Endothelial cell of umbilical vein (primary cell): ENCODE results near the gene UPF3A. TPM values are rescaled to one million over a fixed set of nuclear protein-coding genes. Genes with fewer than 3 reads are reported as not detected.

ENCODE experiments used
- BruUV-seq: library from RNA; stranded (reverse); fragments of 400-500 nt; replicated peaks from 2 replicates; lab custom pipeline; 2021; lab: Mats Ljungman, UMichigan
- CTCF ChIA-PET: fragments of 300-600, 350-600 bp; sonication (Branson Sonifier 250); formaldehyde crosslinking; loops from one replicate; lab custom pipeline; 2021; ENCODE audit warnings: antibody characterized with exemption, inconsistent platforms; lab: Charles Lee
- POLR2A ChIA-PET: fragments of 300-600, 350-600 bp; sonication (Branson Sonifier 250); formaldehyde crosslinking; loops from one replicate; lab custom pipeline; 2021; ENCODE audit warnings: antibody characterized with exemption, inconsistent platforms; lab: Charles Lee
- DNase-seq: peaks from one replicate; pipeline ENCODE4 v3.0.0-alpha.2; 2011; ENCODE audit warnings: low read depth, low spot score
- FAIRE-seq: peaks from 2 replicates; lab custom pipeline; 2011; peaks lifted over from hg19 to GRCh38; lab: Jason Lieb, UNC
- H2AFZ ChIP-seq: 2 replicates; pipeline ENCODE4 v1.6.0; 2012; ENCODE audit warnings: low read depth, low read length, control low read depth, inconsistent platforms
- H3K27ac ChIP-seq: 2 replicates; pipeline ENCODE4 v1.5.1; 2011; ENCODE audit warnings: low read depth, mild to moderate bottlenecking, control low read depth, low read length, moderate library complexity; ENCODE audit not compliant: insufficient read depth
- H3K27me3 ChIP-seq, 2 experiments: 2 replicates each; pipeline versions ENCODE4 v1.6.0 to v1.6.1; 2011; ENCODE audit warnings: low read length in 2 of 2, mixed read lengths in 1 of 2; ENCODE audit not compliant: control insufficient read depth in 2 of 2, insufficient read depth in 2 of 2
- H3K36me3 ChIP-seq, 2 experiments: 2 replicates in 1 of 2; 3 replicates in 1 of 2; pipeline ENCODE4 v1.5.1; 2011; ENCODE audit warnings: low read length in 2 of 2, mild to moderate bottlenecking in 1 of 2, moderate library complexity in 1 of 2; ENCODE audit not compliant: control insufficient read depth in 2 of 2, insufficient read depth in 2 of 2; ENCODE audit errors: extremely low read depth in 1 of 2
- H3K4me1 ChIP-seq: 3 replicates; pipeline ENCODE4 v1.5.1; 2011; ENCODE audit warnings: mild to moderate bottlenecking, low read length; ENCODE audit not compliant: control insufficient read depth, insufficient read depth; ENCODE audit errors: extremely low read depth
- H3K4me2 ChIP-seq: 2 replicates; pipeline ENCODE4 v1.6.1; 2011; ENCODE audit warnings: low read length, control low read depth, mixed read lengths; ENCODE audit not compliant: insufficient read depth
- H3K4me3 ChIP-seq, 3 experiments: fragments of 200-600 bp in 1 of 3; sonication (generic), shearing (Covaris generic) in 1 of 3; replicated peaks in 1 of 3; 2 replicates each; pipeline ENCODE4 v1.5.1; 2011 to 2016; ENCODE audit warnings: control low read depth in 3 of 3, low read length in 3 of 3, mild to moderate bottlenecking in 2 of 3, inconsistent platforms in 1 of 3, low read depth in 1 of 3, moderate library complexity in 1 of 3; ENCODE audit not compliant: insufficient read depth in 1 of 3
- H3K79me2 ChIP-seq: 2 replicates; pipeline ENCODE4 v1.6.0; 2012; ENCODE audit warnings: low read length, inconsistent platforms; ENCODE audit not compliant: control insufficient read depth, insufficient read depth
- H3K9ac ChIP-seq: replicated peaks from 2 replicates; pipeline ENCODE3; 2011; ENCODE audit warnings: low read length, control low read depth; ENCODE audit not compliant: insufficient read depth; ENCODE audit errors: extremely low read depth
- H3K9me1 ChIP-seq: replicated peaks from 3 replicates; pipeline ENCODE4 v1.6.0; 2011; ENCODE audit warnings: mild to moderate bottlenecking, low read length; ENCODE audit not compliant: control insufficient read depth, insufficient read depth; ENCODE audit errors: extremely low read depth
- H3K9me3 ChIP-seq: replicated peaks from 2 replicates; pipeline ENCODE4 v1.5.1; 2012; ENCODE audit warnings: low read length, inconsistent platforms; ENCODE audit not compliant: control insufficient read depth, insufficient read depth
- H4K20me1 ChIP-seq: replicated peaks from 2 replicates; pipeline ENCODE3; 2011; ENCODE audit warnings: mild to moderate bottlenecking, low read length; ENCODE audit not compliant: control insufficient read depth, insufficient read depth; ENCODE audit errors: extremely low read depth
- EZH2 ChIP-seq: IDR thresholded peaks from 2 replicates; pipeline ENCODE4 v1.6.1; 2012; ENCODE audit warnings: borderline replicate concordance, low read depth, mild to moderate bottlenecking, moderate library complexity, low read length, inconsistent platforms; ENCODE audit not compliant: severe bottlenecking
- FOS ChIP-seq: IDR thresholded peaks from 2 replicates; pipeline ENCODE4 v1.6.1; 2011; ENCODE audit warnings: mild to moderate bottlenecking, low read length, moderate library complexity, borderline replicate concordance; ENCODE audit not compliant: insufficient read depth
- GATA2 ChIP-seq: IDR thresholded peaks from 2 replicates; pipeline ENCODE4 v1.7.0; 2011; ENCODE audit warnings: low read depth, mild to moderate bottlenecking, moderate library complexity, mixed read lengths, low read length; ENCODE audit not compliant: insufficient read length, insufficient read depth
- JUN ChIP-seq: IDR thresholded peaks from 2 replicates; pipeline ENCODE4 v1.6.1; 2011; ENCODE audit warnings: borderline replicate concordance, low read depth; ENCODE audit not compliant: insufficient read length, insufficient read depth
- MYC ChIP-seq: IDR thresholded peaks from one replicate; pipeline ENCODE4 v1.6.1; 2011; ENCODE audit warnings: mild to moderate bottlenecking, low read depth, low read length
- POLR2A ChIP-seq: IDR thresholded peaks from 2 replicates; pipeline ENCODE4 v1.6.1; 2012; ENCODE audit warnings: low read depth, mild to moderate bottlenecking, control low read depth, low read length
- POLR2AphosphoS5 ChIP-seq: IDR thresholded peaks from 2 replicates; pipeline ENCODE4 v1.6.1; 2012; ENCODE audit warnings: low read depth, mild to moderate bottlenecking, control low read depth, low read length, moderate library complexity; ENCODE audit not compliant: insufficient read depth
- dilution Hi-C: fragments of 300-500 bp; cut with MboI; formaldehyde crosslinking; loops from one replicate; pipeline ENCODE4 v1.15.0; 2019; ENCODE audit warnings: low sequenced_read_pairs; ENCODE audit not compliant: extremely low pct_ligation_motif_present
- intact Hi-C: fragments of 100-400 bp; cut with micrococcal nuclease; formaldehyde crosslinking; loops from one replicate; pipeline ENCODE4 v1.10.0; 2022
- polyA plus RNA-seq, 4 experiments: library from polyadenylated mRNA; depleted of rRNA in 3 of 4; stranded (reverse) in 3 of 4; unstranded in 1 of 4; fragments of >200 nt; gene quantifications; 2 replicates each; pipeline versions ENCODE4 v1.2.1 to v1.2.3, GENCODE V29; 2011 to 2012; ENCODE audit warnings: missing spikeins in 1 of 4
- total RNA-seq: library from RNA; stranded (reverse); gene quantifications from 2 replicates; pipeline ENCODE4 v1.2.3, GENCODE V29; 2021
- TF ChIP-seq, protein P1 (sequence below), 2 donors: IDR thresholded peaks; 1 replicate in 1 of 2; 2 replicates in 1 of 2; pipeline ENCODE4 v1.5.1; 2011; ENCODE audit warnings: low read length in 2 of 2, mild to moderate bottlenecking in 2 of 2, moderate library complexity in 2 of 2, control low read depth in 1 of 2, inconsistent platforms in 1 of 2, low read depth in 1 of 2; ENCODE audit not compliant: insufficient read depth in 1 of 2; ENCODE audit errors: extremely low read depth in 1 of 2
- TF ChIP-seq, protein P2 (sequence below): IDR thresholded peaks from 2 replicates; pipeline ENCODE4 v1.6.1; 2011; ENCODE audit not compliant: insufficient read depth, insufficient read length

Gene UPF3A
- total and polyA plus RNA-seq, 2 donors (not counting 3 experiments of a cell fraction or from before 2014, with no cell fraction given), result 37.2 to 75.4 TPM

DNA sequence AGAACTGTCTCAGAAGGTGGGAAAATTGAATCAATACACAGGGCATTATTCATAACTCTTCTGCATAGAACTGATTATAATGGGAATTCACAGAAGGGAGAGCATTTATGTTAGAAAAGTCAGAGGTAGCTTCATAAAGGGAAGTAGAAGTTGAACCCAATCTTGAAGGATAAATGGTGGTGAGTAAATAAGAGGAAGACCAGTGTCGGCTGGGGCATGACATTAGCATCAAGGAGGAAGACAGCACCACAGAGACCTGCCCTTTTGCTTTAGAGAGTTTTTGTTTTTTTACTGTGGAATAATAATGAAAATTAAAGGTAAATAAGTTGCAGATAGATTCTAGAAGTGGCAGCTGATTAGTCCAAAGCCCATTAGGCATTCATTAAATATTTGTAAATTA is 24.9 kb upstream of the UPF3A start:
- H2AFZ ChIP-seq, result no peak overlapping the region
- no TSS peak for BruUV-seq
- intact Hi-C loops (no loop called here), dilution Hi-C loops (no loop called here)
- no peak overlapping the region for H3K4me3 ChIP-seq
- H3K4me1 ChIP-seq, result no peaks in the 10 kb centered on the region
- TF ChIP-seq POLR2AphosphoS5 (no peak), GATA2 (no peak), EZH2 (no peak)
- TF ChIP-seq, protein P1, sequence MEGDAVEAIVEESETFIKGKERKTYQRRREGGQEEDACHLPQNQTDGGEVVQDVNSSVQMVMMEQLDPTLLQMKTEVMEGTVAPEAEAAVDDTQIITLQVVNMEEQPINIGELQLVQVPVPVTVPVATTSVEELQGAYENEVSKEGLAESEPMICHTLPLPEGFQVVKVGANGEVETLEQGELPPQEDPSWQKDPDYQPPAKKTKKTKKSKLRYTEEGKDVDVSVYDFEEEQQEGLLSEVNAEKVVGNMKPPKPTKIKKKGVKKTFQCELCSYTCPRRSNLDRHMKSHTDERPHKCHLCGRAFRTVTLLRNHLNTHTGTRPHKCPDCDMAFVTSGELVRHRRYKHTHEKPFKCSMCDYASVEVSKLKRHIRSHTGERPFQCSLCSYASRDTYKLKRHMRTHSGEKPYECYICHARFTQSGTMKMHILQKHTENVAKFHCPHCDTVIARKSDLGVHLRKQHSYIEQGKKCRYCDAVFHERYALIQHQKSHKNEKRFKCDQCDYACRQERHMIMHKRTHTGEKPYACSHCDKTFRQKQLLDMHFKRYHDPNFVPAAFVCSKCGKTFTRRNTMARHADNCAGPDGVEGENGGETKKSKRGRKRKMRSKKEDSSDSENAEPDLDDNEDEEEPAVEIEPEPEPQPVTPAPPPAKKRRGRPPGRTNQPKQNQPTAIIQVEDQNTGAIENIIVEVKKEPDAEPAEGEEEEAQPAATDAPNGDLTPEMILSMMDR (IDR thresholded peaks at IDR 0.05; ENCODE audit: extremely low read depth in 1 of 2, insufficient read depth in 1 of 2, low read depth in 1 of 2, low read length in 2 of 2), result no peak
- H3K79me2 ChIP-seq, result no peaks in the 10 kb centered on the region
- ChIA-PET POLR2A (no interaction called here), CTCF (no interaction called here)
- no peak for FAIRE-seq
- no peak overlapping the region for H3K9ac ChIP-seq
- no peaks in the 10 kb centered on the region for H3K9me3 ChIP-seq
- no peak overlapping the region for H3K27ac ChIP-seq
- DNase-seq, result no peak
- no peaks in the 10 kb centered on the region for H4K20me1 ChIP-seq
- no peak overlapping the region for H3K4me2 ChIP-seq
- H3K36me3 ChIP-seq, result peaks cover 16 to 32% of the 10 kb centered on the region in 2 experiments
- no peaks in the 10 kb centered on the region for H3K27me3 ChIP-seq
- no peaks in the 10 kb centered on the region for H3K9me1 ChIP-seq

DNA sequence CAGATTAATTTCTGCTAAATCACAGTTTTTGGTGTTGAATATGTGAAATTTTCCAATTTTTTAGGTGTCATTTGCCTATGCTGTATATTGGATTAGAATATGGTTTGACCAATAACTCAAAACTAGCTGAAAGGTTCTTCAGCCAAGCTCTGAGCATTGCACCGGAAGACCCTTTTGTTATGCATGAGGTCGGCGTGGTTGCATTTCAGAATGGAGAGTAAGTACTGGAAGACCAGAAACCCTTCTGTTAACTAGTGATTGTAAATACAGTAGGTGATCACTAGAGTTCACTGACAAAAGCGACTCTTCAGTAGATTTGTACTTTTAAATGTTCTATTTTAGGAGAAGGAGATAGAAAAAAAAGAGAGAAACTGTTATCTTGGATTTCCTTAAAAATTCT is 24.4 kb upstream of the UPF3A start:
- FAIRE-seq (no peak), DNase-seq (no peak)
- Histone ChIP-seq H3K27ac (no peak overlapping the region), H4K20me1 (no peaks in the 10 kb centered on the region), H3K9me3 (no peaks in the 10 kb centered on the region), H3K36me3 (peaks cover 13 to 28% of the 10 kb centered on the region in 2 experiments), H3K27me3 (no peaks in the 10 kb centered on the region), H3K4me2 (no peak overlapping the region), H2AFZ (no peak overlapping the region), H3K4me1 (no peaks in the 10 kb centered on the region), H3K9ac (no peak overlapping the region), H3K9me1 (no peaks in the 10 kb centered on the region), H3K79me2 (no peaks in the 10 kb centered on the region), H3K4me3 (no peak overlapping the region)
- intact Hi-C loops, result no loop called here
- ChIA-PET POLR2A (no interaction called here), CTCF (no interaction called here)
- TF ChIP-seq JUN, result no peak
- TF ChIP-seq, protein P2, sequence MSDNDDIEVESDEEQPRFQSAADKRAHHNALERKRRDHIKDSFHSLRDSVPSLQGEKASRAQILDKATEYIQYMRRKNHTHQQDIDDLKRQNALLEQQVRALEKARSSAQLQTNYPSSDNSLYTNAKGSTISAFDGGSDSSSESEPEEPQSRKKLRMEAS, result no peak
- TF ChIP-seq FOS, result no peak
- no peak for TF ChIP-seq POLR2A
- TF ChIP-seq MYC, result no peak
- TF ChIP-seq POLR2AphosphoS5, result no peak
- TF ChIP-seq, protein P1 (IDR thresholded peaks at IDR 0.05; ENCODE audit: extremely low read depth in 1 of 2, insufficient read depth in 1 of 2, low read depth in 1 of 2, low read length in 2 of 2), result no peak
- no peak for TF ChIP-seq EZH2
- no peak for TF ChIP-seq GATA2
- BruUV-seq, result no TSS peak
- dilution Hi-C loops, result no loop called here
